GM21723 (cell line): ENCODE data around the gene HECW1.

Experiments
- ATAC-seq: cut with Tn5 transposase; IDR thresholded peaks from one replicate; pipeline ENCODE4 v1.9.1; 2021; ENCODE audit warnings: mild to moderate bottlenecking, moderate library complexity; ENCODE audit not compliant: unreplicated experiment

HECW1 gene

GRCh38 chr7:43528576-43529354 is 416.3 kb downstream of the HECW1 start:
- no peak for ATAC-seq

- no peak for ATAC-seq
Observed at GRCh38 chr7:43530553-43531410, 418.3 kb downstream of the HECW1 start.

GRCh38 chr7:43531700-43532099 is 419.3 kb downstream of the HECW1 start:
- no peak for ATAC-seq

GRCh38 chr7:43533801-43534479 is 421.5 kb downstream of the HECW1 start:
- ATAC-seq, result no peak

- no peak for ATAC-seq
Observed at GRCh38 chr7:43535031-43535451, 422.6 kb downstream of the HECW1 start.

GRCh38 chr7:43535810-43536585 is 423.6 kb downstream of the HECW1 start:
- ATAC-seq, result no peak

- ATAC-seq, result no peak
Observed at GRCh38 chr7:43536773-43537172, 424.3 kb downstream of the HECW1 start.

GRCh38 chr7:43537765-43538403 is 425.4 kb downstream of the HECW1 start:
- ATAC-seq, result no peak

GRCh38 chr7:43538404-43538771 is 425.9 kb downstream of the HECW1 start:
- no peak for ATAC-seq

GRCh38 chr7:43540471-43540870 is 428.0 kb downstream of the HECW1 start:
- no peak for ATAC-seq

GRCh38 chr7:43542716-43543115 is 430.3 kb downstream of the HECW1 start:
- ATAC-seq, result no peak

- no peak for ATAC-seq
Observed at GRCh38 chr7:43546231-43546630, 433.8 kb downstream of the HECW1 start.

GRCh38 chr7:43550427-43550826 is 438.0 kb downstream of the HECW1 start:
- ATAC-seq, result no peak

GRCh38 chr7:43552122-43552521 is 439.7 kb downstream of the HECW1 start:
- ATAC-seq, result no peak

- ATAC-seq, result no peak
Observed at GRCh38 chr7:43553999-43554398, 441.6 kb downstream of the HECW1 start.

GRCh38 chr7:43554423-43554822 is 442.0 kb downstream of the HECW1 start:
- ATAC-seq, result no peak

- no peak for ATAC-seq
Observed at GRCh38 chr7:43557831-43558495, 445.5 kb downstream of the HECW1 start.

GRCh38 chr7:43559171-43559945 is 446.9 kb downstream of the HECW1 start:
- no peak for ATAC-seq

- no peak for ATAC-seq
Observed at GRCh38 chr7:43559946-43560335, 447.5 kb downstream of the HECW1 start.
